Caco-2 (cell line): ENCODE data around the gene ZNF534. TPM values are rescaled to one million over a fixed set of nuclear protein-coding genes. Genes with fewer than 3 reads are reported as not detected.

ENCODE experiments used
- BruUV-seq: library from RNA; stranded (reverse); fragments of 400-500 nt; replicated peaks from 2 replicates; lab custom pipeline; 2021; lab: Mats Ljungman, UMichigan
- CTCF ChIA-PET: fragments of 300-600 bp; sonication (Branson Sonifier 250); formaldehyde crosslinking; loops from one replicate; lab custom pipeline; 2022; ENCODE audit warnings: antibody characterized with exemption; lab: Charles Lee
- POLR2A ChIA-PET: fragments of 300-600 bp; sonication (Branson Sonifier 250); formaldehyde crosslinking; loops from one replicate; lab custom pipeline; 2022; ENCODE audit warnings: antibody characterized with exemption; lab: Charles Lee
- DNase-seq, 2 experiments: peaks; one replicate each; pipeline versions ENCODE4 v3.0.0 to v3.0.0-alpha.2; 2020 to 2022
- H3K27me3 ChIP-seq: replicated peaks from 2 replicates; pipeline ENCODE4 v1.6.0; 2011; ENCODE audit warnings: low read length; ENCODE audit not compliant: control insufficient read depth, insufficient read depth
- H3K36me3 ChIP-seq: 2 replicates; pipeline ENCODE4 v1.5.1; 2011; ENCODE audit warnings: low read length; ENCODE audit not compliant: control insufficient read depth, insufficient read depth
- H3K4me1 ChIP-seq: fragments of 250-450 bp; sonication (Bioruptor Pico); 2 replicates; pipeline ENCODE4 v1.5.1; 2020; ENCODE audit warnings: mild to moderate bottlenecking
- H3K4me3 ChIP-seq: 2 replicates; pipeline ENCODE4 v1.5.1; 2011; ENCODE audit warnings: low read depth, mild to moderate bottlenecking, control low read depth, low read length
- H3K9me3 ChIP-seq: fragments of 250-450 bp; sonication (Bioruptor Pico); 2 replicates; pipeline ENCODE4 v1.5.1; 2020; ENCODE audit warnings: mild to moderate bottlenecking, moderate library complexity
- H3K27ac Mint-ChIP-seq: one replicate; pipeline ENCODE4 v1.8.0; 2022; ENCODE audit warnings: mixed read lengths; ENCODE audit not compliant: unreplicated experiment
- H3K27me3 Mint-ChIP-seq: one replicate; pipeline ENCODE4 v1.8.0; 2022; ENCODE audit warnings: mixed read lengths; ENCODE audit not compliant: insufficient read depth, unreplicated experiment
- H3K36me3 Mint-ChIP-seq: one replicate; pipeline ENCODE4 v1.8.0; 2022; ENCODE audit warnings: mild to moderate bottlenecking, mixed read lengths; ENCODE audit not compliant: insufficient read depth, unreplicated experiment
- H3K4me1 Mint-ChIP-seq: one replicate; pipeline ENCODE4 v1.8.0; 2022; ENCODE audit warnings: low read depth, mixed read lengths; ENCODE audit not compliant: unreplicated experiment
- H3K4me3 Mint-ChIP-seq: one replicate; pipeline ENCODE4 v1.8.0; 2022; ENCODE audit warnings: mild to moderate bottlenecking, moderate library complexity, mixed read lengths; ENCODE audit not compliant: unreplicated experiment
- H3K9me3 Mint-ChIP-seq: one replicate; pipeline ENCODE4 v1.8.0; 2022; ENCODE audit warnings: mixed read lengths; ENCODE audit not compliant: unreplicated experiment
- intact Hi-C: fragments of 100-400 bp; cut with micrococcal nuclease; formaldehyde crosslinking; loops from one replicate; pipeline ENCODE4 v1.10.0; 2022; ENCODE audit not compliant: unreplicated experiment
- total RNA-seq: library from RNA; stranded (reverse); gene quantifications from 2 replicates; pipeline ENCODE4 v1.2.3, GENCODE V29; 2022
- TF ChIP-seq, protein P1 (sequence below), 2 experiments: fragments of 200-600 bp in 1 of 2; IDR thresholded peaks; 1 replicate in 1 of 2; 2 replicates in 1 of 2; pipeline versions ENCODE4 v1.5.1 to v1.8.0; 2011 to 2022; ENCODE audit warnings: antibody characterized with exemption in 1 of 2, control low read depth in 1 of 2, inconsistent platforms in 1 of 2, low read depth in 1 of 2, low read length in 1 of 2, mild to moderate bottlenecking in 1 of 2, moderate library complexity in 1 of 2; ENCODE audit not compliant: insufficient read depth in 1 of 2, severe bottlenecking in 1 of 2, unreplicated experiment in 1 of 2

ZNF534 gene
- total RNA-seq, 1 experiment from 2014 or later, result not detected

DNA sequence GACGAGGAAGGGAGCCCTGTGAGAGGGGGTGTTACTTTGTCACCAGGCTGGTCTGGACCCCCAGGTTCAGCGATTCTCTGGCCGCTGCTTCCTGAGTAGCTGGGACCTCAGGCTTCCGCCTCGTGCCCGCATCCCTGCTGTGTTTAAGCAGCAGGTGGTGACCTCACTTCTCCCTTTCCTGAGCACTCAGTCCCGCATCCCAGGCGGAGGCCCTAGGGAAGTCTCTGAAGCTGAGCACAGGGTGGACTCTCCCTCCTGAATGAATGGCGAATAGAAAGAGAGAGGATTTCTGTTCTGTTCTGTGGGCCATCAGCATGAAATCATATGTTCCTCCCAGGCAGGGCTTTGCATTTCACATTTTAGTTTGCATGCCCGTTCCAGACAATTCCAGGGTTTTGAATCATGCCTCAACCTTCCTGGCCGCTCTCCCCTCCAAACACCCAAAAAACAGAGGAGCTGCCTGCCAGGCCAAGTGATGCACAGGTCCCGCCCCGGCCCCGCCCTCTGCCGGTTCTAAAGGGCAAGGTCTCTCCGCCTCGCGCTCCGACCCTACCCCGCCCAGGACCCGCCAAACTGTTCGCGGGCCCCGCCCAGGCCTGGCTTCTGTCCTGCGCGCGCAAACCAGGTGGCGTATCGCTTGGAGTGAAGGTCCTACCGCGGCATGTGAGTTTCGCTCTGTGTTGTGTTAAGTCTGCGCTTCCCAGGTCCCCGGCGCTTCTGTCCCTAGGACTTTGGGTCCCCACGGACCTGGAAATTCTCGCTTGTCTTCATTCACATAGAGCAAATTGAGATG lies 63.4 kb downstream of the ZNF534 start:
- ChIA-PET CTCF (no interaction called here), POLR2A (no interaction called here)
- no peaks in the 10 kb centered on the region for H3K4me1 ChIP-seq
- no peaks in the 10 kb centered on the region for H3K27me3 Mint-ChIP-seq
- no peaks in the 10 kb centered on the region for H3K4me1 Mint-ChIP-seq
- peaks cover 24% of the 10 kb centered on the region for H3K9me3 Mint-ChIP-seq
- H3K4me3 Mint-ChIP-seq, result peak overlapping the region; percentile 65
- intact Hi-C loops, result no loop called here
- TF ChIP-seq, protein P1, sequence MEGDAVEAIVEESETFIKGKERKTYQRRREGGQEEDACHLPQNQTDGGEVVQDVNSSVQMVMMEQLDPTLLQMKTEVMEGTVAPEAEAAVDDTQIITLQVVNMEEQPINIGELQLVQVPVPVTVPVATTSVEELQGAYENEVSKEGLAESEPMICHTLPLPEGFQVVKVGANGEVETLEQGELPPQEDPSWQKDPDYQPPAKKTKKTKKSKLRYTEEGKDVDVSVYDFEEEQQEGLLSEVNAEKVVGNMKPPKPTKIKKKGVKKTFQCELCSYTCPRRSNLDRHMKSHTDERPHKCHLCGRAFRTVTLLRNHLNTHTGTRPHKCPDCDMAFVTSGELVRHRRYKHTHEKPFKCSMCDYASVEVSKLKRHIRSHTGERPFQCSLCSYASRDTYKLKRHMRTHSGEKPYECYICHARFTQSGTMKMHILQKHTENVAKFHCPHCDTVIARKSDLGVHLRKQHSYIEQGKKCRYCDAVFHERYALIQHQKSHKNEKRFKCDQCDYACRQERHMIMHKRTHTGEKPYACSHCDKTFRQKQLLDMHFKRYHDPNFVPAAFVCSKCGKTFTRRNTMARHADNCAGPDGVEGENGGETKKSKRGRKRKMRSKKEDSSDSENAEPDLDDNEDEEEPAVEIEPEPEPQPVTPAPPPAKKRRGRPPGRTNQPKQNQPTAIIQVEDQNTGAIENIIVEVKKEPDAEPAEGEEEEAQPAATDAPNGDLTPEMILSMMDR (IDR thresholded peaks at IDR 0.05; ENCODE audit: insufficient read depth in 1 of 2, low read depth in 1 of 2, low read length in 1 of 2, severe bottlenecking in 1 of 2, unreplicated experiment in 1 of 2), result no peak
- peaks cover 6% of the 10 kb centered on the region; the same call in 1 of the 2 replicates for H3K9me3 ChIP-seq
- no peaks in the 10 kb centered on the region for H3K36me3 ChIP-seq
- H3K36me3 Mint-ChIP-seq, result peaks cover 6% of the 10 kb centered on the region
- BruUV-seq, result no TSS peak
- no peak overlapping the region for H3K27ac Mint-ChIP-seq
- DNase-seq, result peak in 1 of 2 experiments; percentile 49
- H3K4me3 ChIP-seq, result no peak overlapping the region
- H3K27me3 ChIP-seq, result no peaks in the 10 kb centered on the region

DNA sequence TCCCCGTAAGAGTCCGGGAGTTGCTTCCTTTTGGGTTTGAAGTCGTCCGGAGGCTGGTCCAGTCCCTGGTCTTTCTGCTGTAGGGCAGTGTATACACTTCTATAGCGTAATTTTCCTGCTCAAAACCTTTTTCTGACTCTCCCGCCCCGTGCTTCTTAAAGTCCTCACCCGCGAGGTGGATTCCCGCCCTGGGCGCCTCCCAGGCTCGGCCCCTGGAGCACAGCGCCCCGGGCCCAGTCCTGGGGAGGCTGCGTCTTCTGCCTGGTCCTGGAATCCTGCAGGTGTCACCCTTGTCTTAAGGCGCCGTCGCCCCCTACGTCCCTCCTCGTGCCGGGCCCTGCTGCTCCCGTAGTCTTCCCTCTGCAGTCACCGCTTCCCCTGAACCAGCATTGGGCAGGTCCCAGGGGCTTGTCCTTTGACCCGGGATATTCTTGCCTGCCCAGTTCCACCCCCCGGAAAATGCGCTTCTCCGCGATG lies 64.1 kb downstream of the ZNF534 start:
- H3K4me3 ChIP-seq, result no peak overlapping the region
- intact Hi-C loops, result no loop called here

DNA sequence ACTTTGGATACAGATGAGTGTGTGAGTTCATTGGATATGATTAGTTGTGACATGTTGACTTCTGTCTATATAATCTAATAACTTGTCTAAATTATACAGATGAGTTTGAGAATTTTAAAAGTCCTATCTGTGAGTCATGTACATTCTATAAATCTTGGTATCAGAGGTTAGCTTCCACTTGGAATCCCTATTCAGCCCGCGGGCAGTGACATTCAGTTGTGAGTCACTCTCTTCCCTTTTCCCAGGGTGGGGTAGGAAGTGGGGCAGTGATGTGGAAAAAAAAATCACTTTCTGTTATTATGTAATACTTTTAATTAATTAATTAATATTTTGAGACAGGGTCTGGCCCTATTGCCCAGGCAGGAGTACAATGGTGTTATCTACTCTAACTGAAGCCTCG lies 65.6 kb downstream of the ZNF534 start:
- H3K4me3 ChIP-seq, result no peak overlapping the region
- intact Hi-C loops, result no loop called here
- H3K9me3 ChIP-seq, result no peaks in the 10 kb centered on the region
- no peak overlapping the region for H3K27ac Mint-ChIP-seq
- BruUV-seq, result no TSS peak
- H3K4me3 Mint-ChIP-seq, result no peak overlapping the region
- H3K36me3 ChIP-seq, result no peaks in the 10 kb centered on the region
- CTCF ChIA-PET, result no interaction called here
- TF ChIP-seq, protein P1 (IDR thresholded peaks at IDR 0.05; ENCODE audit: insufficient read depth in 1 of 2, low read depth in 1 of 2, low read length in 1 of 2, severe bottlenecking in 1 of 2, unreplicated experiment in 1 of 2), result no peak
- H3K27me3 ChIP-seq, result no peaks in the 10 kb centered on the region
- no peaks in the 10 kb centered on the region for H3K4me1 Mint-ChIP-seq
- H3K4me1 ChIP-seq, result no peaks in the 10 kb centered on the region
- H3K27me3 Mint-ChIP-seq, result no peaks in the 10 kb centered on the region
- POLR2A ChIA-PET, result no interaction called here
- H3K36me3 Mint-ChIP-seq, result peaks cover 6% of the 10 kb centered on the region
- no peak for DNase-seq
- peaks cover 31% of the 10 kb centered on the region for H3K9me3 Mint-ChIP-seq

More for the DNA sequence above, 64.1 kb downstream of the ZNF534 start:
- Histone ChIP-seq H3K9me3 (peaks cover 4% of the 10 kb centered on the region; the same call in 1 of the 2 replicates), H3K4me1 (no peaks in the 10 kb centered on the region), H3K36me3 (no peaks in the 10 kb centered on the region), H3K27me3 (no peaks in the 10 kb centered on the region)
- H3K4me1 Mint-ChIP-seq, result no peaks in the 10 kb centered on the region
- peak in 1 of 2 experiments; percentile 46 for DNase-seq
- H3K36me3 Mint-ChIP-seq, result peaks cover 6% of the 10 kb centered on the region
- H3K27me3 Mint-ChIP-seq, result no peaks in the 10 kb centered on the region
- TF ChIP-seq, protein P1 (IDR thresholded peaks at IDR 0.05; ENCODE audit: insufficient read depth in 1 of 2, low read depth in 1 of 2, low read length in 1 of 2, severe bottlenecking in 1 of 2, unreplicated experiment in 1 of 2), result no peak
- ChIA-PET POLR2A (no interaction called here), CTCF (no interaction called here)
- H3K4me3 Mint-ChIP-seq, result peak overlapping the region; percentile 65
- H3K9me3 Mint-ChIP-seq, result peaks cover 24% of the 10 kb centered on the region
- H3K27ac Mint-ChIP-seq, result no peak overlapping the region
- no TSS peak for BruUV-seq
